Transverse colon (tissue), 3 donors: ENCODE measurements around the gene SSTR4.

Source experiments
- CTCF ChIP-seq, 5 experiments: fragments of 200-600 bp in 3 of 5; fragments of 450-650 bp in 2 of 5; sonication (generic) in 3 of 5; IDR thresholded peaks; 1 replicate in 2 of 5; 2 replicates in 3 of 5; pipeline ENCODE4 v1.5.1; 2016 to 2017; ENCODE audit warnings: antibody characterized with exemption in 5 of 5, inconsistent platforms in 3 of 5, mild to moderate bottlenecking in 2 of 5, moderate library complexity in 1 of 5
- EP300 ChIP-seq: sonication (generic); formaldehyde crosslinking; IDR thresholded peaks from one replicate; pipeline ENCODE4 v1.6.1; 2017; ENCODE audit warnings: antibody characterized with exemption, low read depth

GRCh38 chr20:23084282-23084844, 49.3 kb downstream of the SSTR4 start:
- TF ChIP-seq CTCF (IDR thresholded peaks at IDR 0.05) (no peak), EP300 (no peak)
